GM21786 (cell line): ENCODE data around the gene ETFB.

ENCODE experiments used
- ATAC-seq: cut with Tn5 transposase; IDR thresholded peaks from one replicate; pipeline ENCODE4 v1.9.1; 2021; ENCODE audit not compliant: unreplicated experiment

ETFB gene

DNA sequence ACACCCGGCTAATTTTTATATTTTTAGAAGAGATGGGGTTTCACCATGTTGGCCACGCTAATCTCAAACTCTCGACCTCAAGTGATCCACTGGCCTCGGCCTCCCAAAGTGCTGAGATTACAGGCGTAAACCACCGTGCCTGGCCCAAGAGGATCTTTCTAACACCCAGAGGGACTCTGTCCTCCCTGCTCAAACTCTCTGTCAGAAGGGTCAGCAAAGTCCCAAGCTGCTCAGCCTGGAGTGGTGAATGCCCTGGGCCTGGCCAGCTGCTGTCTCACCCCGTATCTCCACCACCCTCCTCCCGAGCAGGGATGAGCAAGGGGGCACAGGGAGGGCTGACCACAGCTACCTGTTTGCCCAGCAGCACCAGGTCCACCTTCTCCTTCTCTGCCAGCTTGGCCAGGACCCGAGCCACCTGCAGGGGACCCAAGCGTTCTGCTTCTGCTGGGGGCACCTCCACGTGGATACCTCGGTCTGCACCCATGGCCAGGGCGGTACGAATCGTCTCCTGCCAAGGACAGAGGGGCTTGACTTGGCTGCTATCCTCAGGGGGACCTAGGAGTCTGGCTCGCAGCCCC, 13.3 kb downstream of the ETFB start:
- no peak for ATAC-seq

DNA sequence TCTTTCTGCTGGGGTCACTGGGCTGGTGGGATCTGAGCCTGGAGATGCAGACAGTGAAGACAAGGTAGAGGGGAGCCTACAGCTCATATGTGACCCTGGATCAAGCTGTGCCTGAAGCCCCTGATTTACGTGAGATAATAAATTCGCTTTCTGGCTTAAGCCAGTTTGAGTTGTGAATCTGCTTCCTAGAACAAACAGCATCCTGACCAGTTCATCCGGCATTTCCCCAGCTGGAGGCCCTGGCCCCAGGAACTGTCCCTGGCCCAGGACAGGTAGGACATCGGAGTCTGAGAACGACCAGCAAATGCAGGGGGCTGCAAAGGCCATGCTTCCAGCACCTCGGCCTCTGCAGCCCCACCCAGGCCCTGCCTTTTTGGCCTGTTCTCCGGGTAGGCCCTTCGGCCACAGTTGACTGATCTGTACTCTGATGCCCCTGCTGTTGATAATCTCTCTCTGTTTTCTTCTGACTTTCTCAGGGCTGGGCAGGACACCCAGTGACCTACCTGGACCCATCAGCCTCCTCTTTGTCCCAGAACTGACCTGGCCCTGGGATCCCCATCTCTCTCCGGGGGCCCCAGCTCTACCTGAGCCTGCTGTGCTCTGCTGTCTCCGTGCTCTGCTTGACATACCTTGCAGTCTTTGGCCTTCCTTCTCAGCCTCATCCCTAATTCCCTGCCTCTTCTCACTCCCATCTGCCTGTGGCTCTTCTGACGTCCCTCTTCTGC, 14.8 kb downstream of the ETFB start:
- ATAC-seq = no peak

DNA sequence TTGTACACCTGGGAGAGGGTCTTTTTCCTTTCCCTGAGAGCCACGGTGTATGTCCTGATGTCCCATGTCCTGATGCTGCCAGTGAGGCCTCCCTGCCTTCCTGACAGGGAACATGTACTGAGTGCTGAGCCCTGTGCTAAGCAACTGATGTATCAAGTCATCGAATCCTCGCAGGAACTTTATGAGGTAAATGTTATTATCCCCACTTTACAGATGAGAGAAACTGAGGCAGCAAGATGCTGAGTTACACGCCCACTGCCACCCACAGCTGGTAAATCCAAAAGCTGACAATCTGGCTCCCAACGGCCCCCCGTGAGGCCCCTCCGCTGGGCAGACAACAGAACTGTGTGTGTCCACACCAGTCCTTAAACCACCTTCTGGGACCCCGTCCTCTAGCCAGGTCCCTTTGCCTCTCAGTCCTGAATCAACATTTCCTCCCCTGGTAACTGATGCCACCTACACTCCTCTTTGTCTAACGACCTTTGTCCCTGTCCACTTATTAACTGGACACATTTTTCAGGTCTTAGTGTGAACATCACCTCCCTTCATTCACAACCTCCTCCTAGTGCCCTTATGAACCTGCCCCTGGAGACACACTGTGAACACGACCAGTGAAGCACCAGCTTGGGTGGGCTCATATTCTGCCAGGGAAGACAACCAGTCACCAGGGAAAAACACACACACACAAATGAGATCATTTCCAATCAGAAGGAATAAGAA, 18.8 kb downstream of the ETFB start:
- no peak for ATAC-seq

DNA sequence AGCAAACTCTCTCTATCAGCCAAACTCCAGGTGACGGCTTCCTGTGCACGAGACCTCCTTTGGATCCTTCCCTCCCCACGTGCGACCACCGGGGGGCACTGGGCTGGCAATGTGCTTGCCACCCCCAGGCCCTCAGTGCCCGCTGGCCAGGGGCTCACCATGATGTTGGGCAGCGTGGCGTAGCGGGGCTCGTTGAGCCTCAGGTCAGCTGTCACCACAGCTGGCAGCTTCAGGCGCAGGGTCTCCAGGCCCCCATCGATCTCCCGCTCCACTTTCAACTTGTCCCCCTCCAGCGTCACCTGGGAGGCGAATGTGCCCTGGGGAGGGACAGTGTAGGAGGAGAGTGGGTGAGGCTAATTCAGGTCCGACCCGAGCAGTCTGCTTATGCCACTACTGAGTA, 19.4 kb downstream of the ETFB start:
- no peak for ATAC-seq

GRCh38 chr19:51345076-51345620, 21.0 kb downstream of the ETFB start:
- no peak for ATAC-seq

GRCh38 chr19:51342631-51343569, 23.3 kb downstream of the ETFB start:
- no peak for ATAC-seq

DNA sequence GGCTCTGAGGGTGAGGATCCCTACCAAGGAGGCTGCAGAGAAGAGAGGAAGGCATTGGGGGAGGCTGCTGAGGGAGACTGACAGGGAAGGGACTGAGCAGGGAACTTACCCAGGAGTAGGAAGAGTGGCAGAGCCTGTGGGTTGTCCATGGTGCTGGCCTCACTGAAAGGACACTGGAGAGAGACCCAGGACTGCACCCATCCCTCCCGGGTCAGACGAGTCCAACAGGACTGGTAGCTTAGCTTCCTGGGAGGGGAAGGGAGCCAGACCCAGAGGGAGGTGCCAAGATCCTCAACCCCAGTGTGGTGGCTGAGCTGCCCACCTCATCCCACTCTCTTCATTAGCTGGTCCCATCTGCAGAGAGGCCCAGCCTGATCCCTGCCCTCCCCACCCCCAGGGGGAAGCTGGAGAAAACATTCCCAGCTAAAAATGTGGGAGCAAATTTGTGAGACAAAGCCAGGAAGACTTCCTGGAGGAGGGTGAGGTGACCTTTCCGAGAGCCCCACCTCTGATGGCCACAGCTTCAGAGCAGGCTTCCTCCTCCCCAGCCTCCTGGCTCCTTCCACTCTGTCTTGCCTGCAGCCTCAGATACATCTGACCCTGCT, 24.1 kb downstream of the ETFB start, which contains the start of gene VSIG10L:
TSS of gene VSIG10L (minus strand) at position 164 of the 605 bp plus-strand sequence. CDS start at position 149, 15 bp downstream.
- no peak for ATAC-seq

DNA sequence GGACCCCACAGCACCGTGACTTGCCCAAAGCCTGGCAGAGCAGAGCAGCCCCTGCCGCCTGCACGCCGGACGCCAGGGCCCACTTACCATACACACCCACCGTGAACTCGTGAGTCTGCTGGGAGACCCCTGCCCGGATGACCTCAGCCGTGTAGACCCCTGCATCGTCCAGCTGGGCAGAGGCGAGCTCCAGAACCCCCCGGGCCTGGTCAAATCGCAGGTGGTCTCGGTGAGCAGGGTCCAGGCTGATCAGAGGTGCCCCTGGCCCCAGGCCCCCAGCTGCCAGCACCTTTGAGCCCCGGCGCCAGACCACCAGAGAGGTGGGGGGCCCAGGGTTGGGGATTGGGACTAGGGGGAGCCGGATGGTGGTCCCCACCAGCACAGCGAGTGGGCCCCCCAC, 25.1 kb downstream of the ETFB start:
- no peak for ATAC-seq

GRCh38 chr19:51339687-51340656, 26.2 kb downstream of the ETFB start:
- peak; percentile 37 for ATAC-seq

- no peak for ATAC-seq
These were observed 26.9 kb downstream of the ETFB start for GRCh38 chr19:51339313-51339686.

GRCh38 chr19:51338563-51339312, 27.4 kb downstream of the ETFB start:
- ATAC-seq = no peak

GRCh38 chr19:51337861-51338562, 28.2 kb downstream of the ETFB start:
- ATAC-seq = no peak

DNA sequence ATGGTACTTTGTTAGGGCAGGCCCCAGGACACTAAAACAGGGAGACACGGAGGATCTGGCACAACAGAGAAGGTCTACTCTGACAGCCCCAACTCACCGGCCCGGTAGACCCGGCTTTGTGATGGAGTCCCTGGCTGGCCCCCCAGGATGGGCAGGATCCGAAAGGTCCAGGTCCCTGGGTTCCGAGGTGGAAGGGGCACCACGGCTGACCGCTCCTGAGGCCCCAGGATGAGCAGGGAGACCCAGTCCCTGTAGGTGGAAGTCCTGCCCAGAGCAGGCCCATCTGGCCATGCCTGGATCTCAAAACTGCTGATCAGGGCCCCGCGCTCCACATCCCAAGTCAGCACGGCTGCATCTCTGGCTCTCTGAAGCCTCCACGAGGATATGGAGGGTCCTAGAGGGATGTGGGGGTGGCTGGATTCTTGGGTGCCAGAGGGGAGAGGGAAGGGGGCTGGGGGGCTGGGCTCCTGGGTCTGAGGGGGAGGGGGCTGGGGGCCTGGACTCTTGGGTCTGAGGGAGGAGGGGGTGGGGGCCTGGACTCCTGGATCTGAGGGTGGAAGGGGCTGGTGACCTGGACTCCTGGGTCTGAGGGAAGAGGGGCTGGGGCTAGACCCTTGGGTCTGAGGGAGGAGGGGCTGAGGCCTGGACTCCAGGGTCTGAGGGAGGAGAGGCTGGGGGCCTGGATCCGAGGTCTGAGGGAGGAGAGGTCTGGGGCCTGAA, 28.9 kb downstream of the ETFB start:
- ATAC-seq = no peak

DNA sequence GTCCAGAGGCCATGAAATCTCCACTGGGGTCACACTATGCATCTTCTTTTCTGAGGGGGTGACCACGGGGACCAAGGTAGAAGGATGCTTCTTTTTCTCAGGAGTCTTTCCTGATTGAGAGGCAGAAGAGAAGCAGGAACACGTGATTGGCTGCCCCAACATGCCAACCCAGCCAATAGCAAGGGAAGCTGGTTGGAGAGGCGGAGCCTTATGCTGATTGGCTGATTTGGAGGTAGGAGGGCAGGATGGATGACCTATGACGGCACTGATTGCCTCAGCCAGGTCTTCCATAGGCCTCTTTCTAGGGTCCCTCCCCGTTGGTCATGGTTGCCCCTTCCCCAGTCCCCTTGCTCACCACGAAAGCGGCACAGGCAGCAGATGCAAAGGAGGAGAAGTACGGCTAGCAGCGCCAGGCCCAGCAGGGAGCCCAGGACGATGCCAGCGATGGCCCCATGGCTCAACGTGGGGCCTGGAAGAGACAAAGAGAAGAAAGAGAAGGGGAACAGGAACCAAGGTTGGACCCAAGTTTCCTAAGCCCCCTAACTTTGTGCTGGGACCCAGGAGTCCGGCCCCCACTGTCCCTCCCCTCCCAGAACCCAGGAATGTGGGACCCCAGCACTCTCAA, 32.2 kb downstream of the ETFB start:
- ATAC-seq = no peak

DNA sequence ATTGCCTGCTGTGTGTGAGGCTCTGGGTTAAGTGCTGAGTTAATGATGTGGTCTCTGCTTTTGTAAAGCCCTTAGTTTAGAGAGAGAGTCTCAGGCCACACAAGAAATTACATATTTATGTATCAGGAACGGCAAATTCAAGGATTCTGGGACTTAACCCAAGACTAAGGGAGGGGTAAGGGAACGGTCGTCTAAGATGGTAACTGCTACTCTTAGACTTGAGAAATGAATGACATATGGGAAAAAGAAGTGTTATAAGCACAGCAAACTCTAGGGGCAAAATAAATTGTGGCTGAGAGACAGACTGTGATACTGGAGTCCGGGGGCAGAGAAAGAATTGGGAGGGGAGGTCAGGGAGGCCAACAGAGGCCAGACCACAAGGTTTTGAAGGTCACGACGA, 34.5 kb downstream of the ETFB start:
- no peak for ATAC-seq

- no peak for ATAC-seq
These were observed 35.0 kb downstream of the ETFB start for GRCh38 chr19:51331193-51331592.

DNA sequence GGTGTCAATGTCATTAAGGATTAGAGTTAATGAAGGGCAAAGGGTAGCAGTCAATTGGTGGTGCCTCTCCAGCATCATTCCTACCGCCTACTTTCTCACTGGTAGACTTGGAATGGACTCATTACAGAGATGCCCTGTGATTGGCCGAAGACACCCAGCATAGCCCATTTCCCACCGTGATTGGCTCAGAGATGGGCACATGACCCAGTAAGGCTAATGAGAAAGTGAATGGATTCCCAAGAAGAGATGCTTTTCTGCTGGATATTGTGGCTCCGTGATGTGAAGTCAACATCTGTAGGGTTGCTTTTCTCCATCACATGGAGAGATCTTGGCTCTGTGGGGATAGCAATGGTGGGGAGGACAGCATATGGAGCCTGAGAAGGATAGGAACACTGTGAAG, 35.8 kb downstream of the ETFB start:
- no peak for ATAC-seq
